ENCODE results near the gene MFSD2B. TPM values are rescaled to one million over a fixed set of nuclear protein-coding genes. Genes with fewer than 3 reads are reported as not detected.

The MFSD2B gene
- total and polyA plus RNA-seq, 11 donors: 0.01 to 0.19 (median 0.09) TPM; not detected in 8

DNA sequence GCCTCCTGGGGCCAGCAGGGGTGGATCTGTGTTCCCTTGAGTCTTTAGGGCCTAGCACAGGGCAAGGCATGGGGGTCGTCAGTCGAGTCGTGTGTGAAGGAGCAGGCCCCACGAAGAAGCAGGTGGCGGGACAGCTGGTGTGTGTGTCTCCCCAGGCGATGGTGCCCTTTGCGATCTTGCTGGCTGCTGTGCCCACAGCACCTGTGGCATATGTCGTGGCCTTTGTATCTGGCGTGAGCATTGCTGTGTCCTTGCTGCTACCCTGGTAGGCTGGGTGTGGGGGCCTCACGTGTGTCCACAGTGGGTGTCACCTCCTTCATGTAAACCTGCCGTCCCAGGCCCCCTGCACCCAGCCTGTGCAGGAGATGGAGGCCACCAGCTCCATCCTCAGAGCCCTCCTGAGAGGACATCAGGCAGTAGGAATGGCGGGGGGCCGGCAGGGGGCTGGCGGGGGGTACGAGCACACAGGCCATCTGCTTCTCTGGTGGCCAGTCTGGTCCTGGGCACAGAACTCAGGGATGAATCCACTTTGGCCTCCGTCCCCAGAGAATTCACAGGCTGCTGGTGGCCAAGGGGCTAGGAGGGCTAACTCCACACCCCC lies 13.2 kb downstream of the MFSD2B start:
- 82 to 95% (median 87%) methylated on average over 14 to 16 of the region's 16 CpGs for WGBS, 4 donors
- Histone ChIP-seq H3K36me3 (peaks cover 0 to 27% (median 17%) of the 10 kb centered on the region in 9 donors), H3K4me1 (no peaks in the 10 kb centered on the region), H3K27me3 (no peaks in the 10 kb centered on the region), H3K4me3 (no peak overlapping the region), H3K27ac (no peak overlapping the region), H3K9me3 (no peaks in the 10 kb centered on the region)
- DNase-seq: no peak
- intact Hi-C loops (cut with DNase I): no loop called here
- no peak for ATAC-seq
- TF ChIP-seq POLR2A (IDR thresholded peaks at IDR 0.05): no peak
- TF ChIP-seq, protein P1, sequence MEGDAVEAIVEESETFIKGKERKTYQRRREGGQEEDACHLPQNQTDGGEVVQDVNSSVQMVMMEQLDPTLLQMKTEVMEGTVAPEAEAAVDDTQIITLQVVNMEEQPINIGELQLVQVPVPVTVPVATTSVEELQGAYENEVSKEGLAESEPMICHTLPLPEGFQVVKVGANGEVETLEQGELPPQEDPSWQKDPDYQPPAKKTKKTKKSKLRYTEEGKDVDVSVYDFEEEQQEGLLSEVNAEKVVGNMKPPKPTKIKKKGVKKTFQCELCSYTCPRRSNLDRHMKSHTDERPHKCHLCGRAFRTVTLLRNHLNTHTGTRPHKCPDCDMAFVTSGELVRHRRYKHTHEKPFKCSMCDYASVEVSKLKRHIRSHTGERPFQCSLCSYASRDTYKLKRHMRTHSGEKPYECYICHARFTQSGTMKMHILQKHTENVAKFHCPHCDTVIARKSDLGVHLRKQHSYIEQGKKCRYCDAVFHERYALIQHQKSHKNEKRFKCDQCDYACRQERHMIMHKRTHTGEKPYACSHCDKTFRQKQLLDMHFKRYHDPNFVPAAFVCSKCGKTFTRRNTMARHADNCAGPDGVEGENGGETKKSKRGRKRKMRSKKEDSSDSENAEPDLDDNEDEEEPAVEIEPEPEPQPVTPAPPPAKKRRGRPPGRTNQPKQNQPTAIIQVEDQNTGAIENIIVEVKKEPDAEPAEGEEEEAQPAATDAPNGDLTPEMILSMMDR (IDR thresholded peaks at IDR 0.05): no peak

DNA sequence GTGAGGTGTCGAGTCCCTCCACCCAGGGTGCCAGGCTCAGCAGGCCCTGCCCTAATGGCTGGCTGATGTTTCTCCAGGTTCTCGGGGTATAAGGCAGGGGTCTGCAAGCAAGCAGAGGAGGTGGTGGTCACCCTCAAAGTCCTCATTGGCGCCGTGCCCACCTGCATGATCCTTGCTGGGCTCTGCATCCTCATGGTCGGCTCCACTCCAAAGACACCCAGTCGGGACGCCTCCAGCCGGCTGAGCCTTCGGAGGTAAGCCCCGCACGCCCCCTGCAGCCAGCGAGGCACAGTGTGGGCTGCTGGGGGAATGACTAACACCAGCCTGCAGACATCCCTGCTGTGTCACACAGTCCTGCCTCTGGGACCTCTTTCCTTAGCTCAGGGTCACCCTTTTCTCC lies 14.1 kb downstream of the MFSD2B start:
- Histone ChIP-seq H3K36me3 (peaks cover 0 to 35% (median 23%) of the 10 kb centered on the region in 9 donors), H3K27me3 (no peaks in the 10 kb centered on the region), H3K27ac (no peak overlapping the region), H3K4me1 (no peaks in the 10 kb centered on the region), H3K4me3 (no peak overlapping the region), H3K9me3 (no peaks in the 10 kb centered on the region)
- ATAC-seq (peak in 1 of 4 donors; percentile 43), DNase-seq (no peak)
- TF ChIP-seq, protein P1 (IDR thresholded peaks at IDR 0.05): peak in 1 of 12 donors; percentile 18
- TF ChIP-seq POLR2A (IDR thresholded peaks at IDR 0.05): no peak
- intact Hi-C loops (cut with DNase I): no loop called here
- WGBS, 4 donors: 57 to 70% (median 68%) methylated on average over 12 of the region's 12 CpGs

DNA sequence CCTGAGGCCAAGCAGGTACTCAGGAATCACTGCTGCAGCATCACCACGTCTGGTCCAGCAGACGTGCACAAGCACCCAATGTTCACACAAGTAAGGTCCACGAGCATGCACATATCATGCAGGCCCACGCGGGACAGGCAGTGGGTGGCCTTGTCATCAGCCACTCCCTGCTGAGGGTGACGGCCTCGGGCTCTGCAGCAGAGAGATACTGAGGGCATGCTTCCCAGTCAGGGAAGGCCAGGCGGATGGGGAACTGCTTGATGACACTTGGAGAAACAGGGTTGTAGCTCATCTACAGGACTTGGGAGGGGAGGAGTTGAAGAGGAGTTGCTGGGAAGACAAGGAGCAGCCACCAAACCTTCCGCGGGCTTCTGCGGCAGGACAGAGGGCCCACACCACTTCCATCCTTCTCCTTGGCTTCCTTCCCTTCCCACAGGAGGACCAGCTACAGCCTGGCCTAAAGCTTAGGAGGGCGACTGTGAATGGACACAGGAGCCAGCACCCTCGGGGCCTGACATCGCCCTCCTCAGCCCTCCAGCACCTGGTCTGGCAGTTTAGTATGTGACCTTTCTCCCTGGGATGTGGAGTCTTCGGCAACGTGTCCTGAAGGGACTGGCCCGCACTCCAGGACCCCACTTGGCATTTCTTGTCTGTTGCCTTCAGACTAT lies 15.2 kb downstream of the MFSD2B start:
- H3K4me3 ChIP-seq: no peak overlapping the region
- 91 to 93% (median 92%) methylated on average over 13 to 17 of the region's 17 CpGs for WGBS, 4 donors
- H3K9me3 ChIP-seq: no peaks in the 10 kb centered on the region

DNA sequence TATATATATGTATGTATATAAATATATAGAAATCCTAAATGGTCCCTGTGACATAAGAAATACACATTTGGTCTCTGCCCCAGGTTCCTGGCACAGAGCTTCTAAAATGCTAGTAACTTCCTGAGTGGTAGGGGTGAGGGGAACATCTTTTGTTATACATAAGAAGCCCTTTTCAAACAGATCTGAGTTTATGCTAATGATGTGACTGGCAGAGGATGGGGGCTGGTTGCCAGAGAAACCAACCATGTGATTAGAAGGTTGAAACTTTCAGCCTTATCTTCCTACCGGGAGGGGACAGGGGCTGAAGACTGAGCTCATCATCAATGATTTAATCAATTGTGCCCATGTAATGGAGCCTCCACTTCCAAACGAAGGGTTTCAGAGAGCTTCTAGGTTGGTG lies 16.3 kb downstream of the MFSD2B start:
- Histone ChIP-seq H3K27me3 (no peaks in the 10 kb centered on the region), H3K4me3 (no peak overlapping the region), H3K36me3 (peaks cover 0 to 57% (median 45%) of the 10 kb centered on the region in 9 donors), H3K9me3 (no peaks in the 10 kb centered on the region), H3K27ac (no peak overlapping the region), H3K4me1 (no peaks in the 10 kb centered on the region)
- no peak for ATAC-seq
- WGBS, 4 donors: 56 to 69% (median 63%) methylated on average over 2 of the region's 2 CpGs
- intact Hi-C loops (cut with DNase I): no loop called here
- DNase-seq: no peak
- TF ChIP-seq, protein P1 (IDR thresholded peaks at IDR 0.05): no peak
- no peak for TF ChIP-seq POLR2A (IDR thresholded peaks at IDR 0.05)

More for the DNA sequence above, 15.2 kb downstream of the MFSD2B start:
- Histone ChIP-seq H3K27ac (no peak overlapping the region), H3K27me3 (no peaks in the 10 kb centered on the region), H3K36me3 (peaks cover 0 to 46% (median 34%) of the 10 kb centered on the region in 9 donors), H3K4me1 (no peaks in the 10 kb centered on the region)
- DNase-seq (no peak), ATAC-seq (no peak)
- intact Hi-C loops (cut with DNase I): no loop called here
- TF ChIP-seq, protein P1 (IDR thresholded peaks at IDR 0.05): no peak
- no peak for TF ChIP-seq POLR2A (IDR thresholded peaks at IDR 0.05)

Measured in heart left ventricle (tissue), 16 donors.